GM12892 (cell line): ENCODE results near the gene JPT2.

Experiments
- POLR2A ChIP-seq: IDR thresholded peaks from 2 replicates; pipeline ENCODE4 v1.6.1; 2011; ENCODE audit warnings: low read depth, low read length, control low read depth
- POLR2AphosphoS5 ChIP-seq: IDR thresholded peaks from 2 replicates; pipeline ENCODE4 v1.6.1; 2011; ENCODE audit warnings: low read depth, low read length, control low read depth
- TAF1 ChIP-seq: IDR thresholded peaks from 2 replicates; pipeline ENCODE4 v1.6.1; 2011; ENCODE audit warnings: low read depth, mild to moderate bottlenecking, control low read depth, low read length, borderline replicate concordance

GRCh38 chr16:1712791-1713261 lies 34.7 kb downstream of the JPT2 start:
- TF ChIP-seq POLR2A: no peak
- TF ChIP-seq POLR2AphosphoS5: no peak
- no peak for TF ChIP-seq TAF1
